HEK293 (cell line): ENCODE measurements around the gene NAA16.

Experiments used
- EGR2 ChIP-seq: fragments of 450-650 bp; formaldehyde crosslinking; IDR thresholded peaks from 2 replicates; pipeline ENCODE4 v1.5.1; 2016; ENCODE audit warnings: low read depth, missing biosample characterization, missing genetic modification characterization
- KLF10 ChIP-seq: fragments of 450-650 bp; IDR thresholded peaks from 2 replicates; pipeline ENCODE4 v1.5.1; 2018; ENCODE audit warnings: missing biosample characterization, mild to moderate bottlenecking, missing genetic modification characterization
- MEIS1 ChIP-seq: sonication (generic); formaldehyde crosslinking; IDR thresholded peaks from 2 replicates; pipeline ENCODE4 v1.8.1; 2022; ENCODE audit warnings: missing genetic modification reagents, mild to moderate bottlenecking, borderline replicate concordance
- REST ChIP-seq: fragments of 450-650 bp; formaldehyde crosslinking; IDR thresholded peaks from 2 replicates; pipeline ENCODE4 v1.5.1; 2016; ENCODE audit warnings: missing biosample characterization, missing genetic modification characterization
- ZBTB26 ChIP-seq: fragments of 450-650 bp; formaldehyde crosslinking; optimal IDR thresholded peaks from 2 replicates; pipeline ENCODE3; 2016; ENCODE audit warnings: missing biosample characterization, mild to moderate bottlenecking, missing genetic modification characterization
- ZBTB8A ChIP-seq: fragments of 450-650 bp; formaldehyde crosslinking; IDR thresholded peaks from 2 replicates; pipeline ENCODE4 v1.5.1; 2016; ENCODE audit warnings: missing biosample characterization, missing genetic modification characterization
- ZNF174 ChIP-seq: fragments of 450-650 bp; formaldehyde crosslinking; IDR thresholded peaks from 2 replicates; pipeline ENCODE4 v1.5.0; 2017; ENCODE audit warnings: missing biosample characterization, mild to moderate bottlenecking, missing genetic modification characterization
- ZNF404 ChIP-seq: fragments of 450-650 bp; formaldehyde crosslinking; IDR thresholded peaks from 2 replicates; pipeline ENCODE4 v1.5.1; 2017; ENCODE audit warnings: missing biosample characterization, missing genetic modification characterization
- ZNF521 ChIP-seq: fragments of 450-650 bp; formaldehyde crosslinking; IDR thresholded peaks from 2 replicates; pipeline ENCODE4 v1.5.1; 2017; ENCODE audit warnings: missing biosample characterization, mild to moderate bottlenecking, missing genetic modification characterization
- ZNF776 ChIP-seq: fragments of 450-650 bp; formaldehyde crosslinking; IDR thresholded peaks from 2 replicates; pipeline ENCODE4 v1.5.0; 2017; ENCODE audit warnings: missing biosample characterization, missing genetic modification characterization, borderline replicate concordance
- ZSCAN18 ChIP-seq: fragments of 450-650 bp; formaldehyde crosslinking; IDR thresholded peaks from 2 replicates; pipeline ENCODE4 v1.5.1; 2016; ENCODE audit warnings: missing biosample characterization, missing genetic modification characterization
- TF ChIP-seq, protein P1 (sequence below): fragments of 450-650 bp; formaldehyde crosslinking; IDR thresholded peaks from 2 replicates; pipeline ENCODE4 v1.5.1; 2016; ENCODE audit warnings: missing biosample characterization, missing genetic modification characterization, low read depth
- TF ChIP-seq, protein P2 (sequence below): fragments of 450-650 bp; formaldehyde crosslinking; IDR thresholded peaks from 2 replicates; pipeline ENCODE4 v1.5.1; 2016; ENCODE audit warnings: missing biosample characterization, missing genetic modification characterization
- TF ChIP-seq, protein P3 (sequence below): fragments of 450-650 bp; formaldehyde crosslinking; IDR thresholded peaks from 2 replicates; pipeline ENCODE4 v1.5.1; 2016; ENCODE audit warnings: missing biosample characterization, missing genetic modification characterization, borderline replicate concordance

DNA sequence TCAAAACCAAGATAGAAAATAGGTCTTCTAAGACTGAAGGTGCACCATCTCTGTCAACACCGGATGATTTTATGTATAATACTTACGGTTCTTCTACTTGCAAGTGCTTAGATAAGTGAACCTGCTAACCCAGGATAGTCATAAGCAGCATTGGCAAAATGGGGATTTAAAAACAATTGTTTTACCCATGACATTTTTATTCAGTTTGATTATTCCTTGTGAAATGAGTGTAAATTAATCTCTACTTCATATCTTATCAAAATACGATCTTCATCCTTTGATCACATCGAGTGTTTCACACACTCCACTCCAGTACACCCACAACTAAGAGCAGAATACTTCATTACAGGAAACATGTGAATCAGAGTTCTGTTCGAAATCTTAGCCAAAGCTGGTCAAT lies 24.7 kb upstream of the NAA16 start:
- TF ChIP-seq ZNF174 (tag by site-specific recombination) (no peak), REST (tag by site-specific recombination) (no peak), ZSCAN18 (tag by site-specific recombination) (no peak), KLF10 (tag by site-specific recombination) (no peak), ZNF521 (tag by site-specific recombination) (no peak), MEIS1 (CRISPR knock-in tag) (no peak), EGR2 (no peak), ZBTB8A (tag by site-specific recombination) (no peak), ZBTB26 (tag by site-specific recombination) (no peak), ZNF404 (tag by site-specific recombination) (no peak), ZNF776 (tag by site-specific recombination) (no peak)
- TF ChIP-seq, protein P1, sequence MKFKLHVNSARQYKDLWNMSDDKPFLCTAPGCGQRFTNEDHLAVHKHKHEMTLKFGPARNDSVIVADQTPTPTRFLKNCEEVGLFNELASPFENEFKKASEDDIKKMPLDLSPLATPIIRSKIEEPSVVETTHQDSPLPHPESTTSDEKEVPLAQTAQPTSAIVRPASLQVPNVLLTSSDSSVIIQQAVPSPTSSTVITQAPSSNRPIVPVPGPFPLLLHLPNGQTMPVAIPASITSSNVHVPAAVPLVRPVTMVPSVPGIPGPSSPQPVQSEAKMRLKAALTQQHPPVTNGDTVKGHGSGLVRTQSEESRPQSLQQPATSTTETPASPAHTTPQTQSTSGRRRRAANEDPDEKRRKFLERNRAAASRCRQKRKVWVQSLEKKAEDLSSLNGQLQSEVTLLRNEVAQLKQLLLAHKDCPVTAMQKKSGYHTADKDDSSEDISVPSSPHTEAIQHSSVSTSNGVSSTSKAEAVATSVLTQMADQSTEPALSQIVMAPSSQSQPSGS = no peak
- TF ChIP-seq, protein P2, sequence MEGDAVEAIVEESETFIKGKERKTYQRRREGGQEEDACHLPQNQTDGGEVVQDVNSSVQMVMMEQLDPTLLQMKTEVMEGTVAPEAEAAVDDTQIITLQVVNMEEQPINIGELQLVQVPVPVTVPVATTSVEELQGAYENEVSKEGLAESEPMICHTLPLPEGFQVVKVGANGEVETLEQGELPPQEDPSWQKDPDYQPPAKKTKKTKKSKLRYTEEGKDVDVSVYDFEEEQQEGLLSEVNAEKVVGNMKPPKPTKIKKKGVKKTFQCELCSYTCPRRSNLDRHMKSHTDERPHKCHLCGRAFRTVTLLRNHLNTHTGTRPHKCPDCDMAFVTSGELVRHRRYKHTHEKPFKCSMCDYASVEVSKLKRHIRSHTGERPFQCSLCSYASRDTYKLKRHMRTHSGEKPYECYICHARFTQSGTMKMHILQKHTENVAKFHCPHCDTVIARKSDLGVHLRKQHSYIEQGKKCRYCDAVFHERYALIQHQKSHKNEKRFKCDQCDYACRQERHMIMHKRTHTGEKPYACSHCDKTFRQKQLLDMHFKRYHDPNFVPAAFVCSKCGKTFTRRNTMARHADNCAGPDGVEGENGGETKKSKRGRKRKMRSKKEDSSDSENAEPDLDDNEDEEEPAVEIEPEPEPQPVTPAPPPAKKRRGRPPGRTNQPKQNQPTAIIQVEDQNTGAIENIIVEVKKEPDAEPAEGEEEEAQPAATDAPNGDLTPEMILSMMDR (tag by site-specific recombination) = no peak
- TF ChIP-seq, protein P3, sequence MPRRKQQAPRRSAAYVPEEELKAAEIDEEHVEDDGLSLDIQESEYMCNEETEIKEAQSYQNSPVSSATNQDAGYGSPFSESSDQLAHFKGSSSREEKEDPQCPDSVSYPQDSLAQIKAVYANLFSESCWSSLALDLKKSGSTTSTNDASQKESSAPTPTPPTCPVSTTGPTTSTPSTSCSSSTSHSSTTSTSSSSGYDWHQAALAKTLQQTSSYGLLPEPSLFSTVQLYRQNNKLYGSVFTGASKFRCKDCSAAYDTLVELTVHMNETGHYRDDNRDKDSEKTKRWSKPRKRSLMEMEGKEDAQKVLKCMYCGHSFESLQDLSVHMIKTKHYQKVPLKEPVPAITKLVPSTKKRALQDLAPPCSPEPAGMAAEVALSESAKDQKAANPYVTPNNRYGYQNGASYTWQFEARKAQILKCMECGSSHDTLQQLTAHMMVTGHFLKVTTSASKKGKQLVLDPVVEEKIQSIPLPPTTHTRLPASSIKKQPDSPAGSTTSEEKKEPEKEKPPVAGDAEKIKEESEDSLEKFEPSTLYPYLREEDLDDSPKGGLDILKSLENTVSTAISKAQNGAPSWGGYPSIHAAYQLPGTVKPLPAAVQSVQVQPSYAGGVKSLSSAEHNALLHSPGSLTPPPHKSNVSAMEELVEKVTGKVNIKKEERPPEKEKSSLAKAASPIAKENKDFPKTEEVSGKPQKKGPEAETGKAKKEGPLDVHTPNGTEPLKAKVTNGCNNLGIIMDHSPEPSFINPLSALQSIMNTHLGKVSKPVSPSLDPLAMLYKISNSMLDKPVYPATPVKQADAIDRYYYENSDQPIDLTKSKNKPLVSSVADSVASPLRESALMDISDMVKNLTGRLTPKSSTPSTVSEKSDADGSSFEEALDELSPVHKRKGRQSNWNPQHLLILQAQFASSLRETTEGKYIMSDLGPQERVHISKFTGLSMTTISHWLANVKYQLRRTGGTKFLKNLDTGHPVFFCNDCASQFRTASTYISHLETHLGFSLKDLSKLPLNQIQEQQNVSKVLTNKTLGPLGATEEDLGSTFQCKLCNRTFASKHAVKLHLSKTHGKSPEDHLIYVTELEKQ (tag by site-specific recombination) = no peak
